Calu3 (cell line): Measurements from ENCODE around the gene ABCG1. TPM values are rescaled to one million over a fixed set of nuclear protein-coding genes. Genes with fewer than 3 reads are reported as not detected.

Experiments used
- BruUV-seq: library from RNA; stranded (reverse); fragments of 400-500 nt; replicated peaks from 2 replicates; lab custom pipeline; 2021; lab: Mats Ljungman, UMichigan
- CTCF ChIA-PET: fragments of 300-600 bp; sonication (Branson Sonifier 250); formaldehyde crosslinking; loops from one replicate; lab custom pipeline; 2022; ENCODE audit warnings: antibody characterized with exemption; lab: Charles Lee
- DNase-seq: peaks from one replicate; pipeline ENCODE4 v3.0.0; 2022
- H3K27ac Mint-ChIP-seq: one replicate; pipeline ENCODE4 v1.8.0; 2022; ENCODE audit warnings: mixed read lengths; ENCODE audit not compliant: unreplicated experiment
- H3K27me3 Mint-ChIP-seq: one replicate; pipeline ENCODE4 v1.8.0; 2022; ENCODE audit warnings: mixed read lengths; ENCODE audit not compliant: unreplicated experiment
- H3K36me3 Mint-ChIP-seq: one replicate; pipeline ENCODE4 v1.8.0; 2022; ENCODE audit warnings: mild to moderate bottlenecking, moderate library complexity, mixed read lengths; ENCODE audit not compliant: insufficient read depth, unreplicated experiment
- H3K4me1 Mint-ChIP-seq: one replicate; pipeline ENCODE4 v1.8.0; 2022; ENCODE audit warnings: mild to moderate bottlenecking, low read depth, mixed read lengths; ENCODE audit not compliant: unreplicated experiment
- H3K4me3 Mint-ChIP-seq: one replicate; pipeline ENCODE4 v1.8.0; 2022; ENCODE audit warnings: mild to moderate bottlenecking, low read depth, moderate library complexity, mixed read lengths; ENCODE audit not compliant: unreplicated experiment
- H3K9me3 Mint-ChIP-seq: one replicate; pipeline ENCODE4 v1.8.0; 2022; ENCODE audit warnings: low read depth, mixed read lengths; ENCODE audit not compliant: unreplicated experiment
- CTCF ChIP-seq: fragments of 200-600 bp; IDR thresholded peaks from one replicate; pipeline ENCODE4 v1.8.0; 2022; ENCODE audit warnings: antibody characterized with exemption; ENCODE audit not compliant: unreplicated experiment
- intact Hi-C: fragments of 100-400 bp; cut with micrococcal nuclease; formaldehyde crosslinking; loops from one replicate; pipeline ENCODE4 v1.10.0; 2022; ENCODE audit not compliant: unreplicated experiment
- total RNA-seq: library from RNA; stranded (reverse); gene quantifications from 2 replicates; pipeline ENCODE4 v1.2.3, GENCODE V29; 2022

Gene ABCG1
- total RNA-seq, 1 experiment from 2014 or later: 0.19 TPM

- no peak for TF ChIP-seq CTCF
- Mint-ChIP-seq H3K27me3 (peaks cover 9% of the 10 kb centered on the region), H3K27ac (no peak overlapping the region), H3K4me1 (no peaks in the 10 kb centered on the region), H3K36me3 (no peaks in the 10 kb centered on the region), H3K4me3 (no peak overlapping the region), H3K9me3 (no peaks in the 10 kb centered on the region)
- DNase-seq: no peak
- intact Hi-C loops: no loop called here
- BruUV-seq: no TSS peak
- CTCF ChIA-PET: no interaction called here
These were observed 75.4 kb downstream of the ABCG1 start for GRCh38 chr21:42294273-42294880.

GRCh38 chr21:42295845-42296244, 76.9 kb downstream of the ABCG1 start:
- peaks cover 9% of the 10 kb centered on the region for H3K27me3 Mint-ChIP-seq
- no peak overlapping the region for H3K4me3 Mint-ChIP-seq

GRCh38 chr21:42296501-42296900, 77.6 kb downstream of the ABCG1 start:
- Mint-ChIP-seq H3K36me3 (no peaks in the 10 kb centered on the region), H3K27ac (no peak overlapping the region), H3K27me3 (peaks cover 9% of the 10 kb centered on the region), H3K9me3 (no peaks in the 10 kb centered on the region), H3K4me3 (no peak overlapping the region), H3K4me1 (no peaks in the 10 kb centered on the region)
- CTCF ChIA-PET: no interaction called here
- BruUV-seq: no TSS peak
- no peak for TF ChIP-seq CTCF
- intact Hi-C loops: no loop called here
- DNase-seq: no peak

More at GRCh38 chr21:42295845-42296244, 76.9 kb downstream of the ABCG1 start:
- CTCF ChIA-PET: no interaction called here
- no TSS peak for BruUV-seq
- no peaks in the 10 kb centered on the region for H3K36me3 Mint-ChIP-seq
- no peaks in the 10 kb centered on the region for H3K4me1 Mint-ChIP-seq
- intact Hi-C loops: no loop called here
- H3K27ac Mint-ChIP-seq: no peak overlapping the region
- no peak for TF ChIP-seq CTCF
- no peak for DNase-seq
- no peaks in the 10 kb centered on the region for H3K9me3 Mint-ChIP-seq

GRCh38 chr21:42297377-42297776, 78.4 kb downstream of the ABCG1 start:
- no peaks in the 10 kb centered on the region for H3K4me1 Mint-ChIP-seq
- no peaks in the 10 kb centered on the region for H3K36me3 Mint-ChIP-seq
- H3K27ac Mint-ChIP-seq: no peak overlapping the region
- intact Hi-C loops: no loop called here
- DNase-seq: no peak
- BruUV-seq: no TSS peak
- H3K27me3 Mint-ChIP-seq: peaks cover 9% of the 10 kb centered on the region
- no peak overlapping the region for H3K4me3 Mint-ChIP-seq
- CTCF ChIA-PET: no interaction called here
- no peak for TF ChIP-seq CTCF
- no peaks in the 10 kb centered on the region for H3K9me3 Mint-ChIP-seq
